Measurements from ENCODE around the gene STON1. TPM values are rescaled to one million over a fixed set of nuclear protein-coding genes. Genes with fewer than 3 reads are reported as not detected.
A peak's percentile ranks its signal among the peaks of the same experiment; 100 is the strongest.

Gene STON1
- 10 to 100 TPM in 1 of 4 donors, 1 to 10 TPM in 3; 3.6 to 11.2 (median 6.7) TPM for total RNA-seq

- Histone ChIP-seq H3K27me3 (no peaks in the 10 kb centered on the region), H3K36me3 (no peaks in the 10 kb centered on the region), H3K4me3 (peak within 1 kb of the TSS; percentile 85), H3K9me3 (no peaks in the 10 kb centered on the region), H3K27ac (peak within 1 kb of the TSS; percentile 79), H3K4me1 (peaks cover 21% of the 10 kb centered on the region)
- TF ChIP-seq CTCF (IDR thresholded peaks at IDR 0.05) (no peak), POLR2A (IDR thresholded peaks at IDR 0.05) (no peak), POLR2AphosphoS5 (IDR thresholded peaks at IDR 0.05) (no peak), EP300 (IDR thresholded peaks at IDR 0.05) (no peak)
- peak in 1 of 2 donors; percentile 74 for DNase-seq (ENCODE audit: low spot score in 2 of 2)
- WGBS: 1% methylated on average over 38 of the region's 62 CpGs
These were observed at the start of gene STON1 for GRCh38 chr2:48530033-48530811. TSS of gene STON1 (plus strand) at chr2:48530154. CDS start at chr2:48580634, 50,480 bp downstream.

GRCh38 chr2:48480526-48480925 lies 49.4 kb upstream of the STON1 start:
- WGBS: 77% methylated on average over 3 of the region's 3 CpGs
- DNase-seq (ENCODE audit: low spot score in 2 of 2): no peak
- Histone ChIP-seq H3K27me3 (no peaks in the 10 kb centered on the region), H3K4me1 (peaks cover 4% of the 10 kb centered on the region), H3K4me3 (no peak overlapping the region), H3K9me3 (no peaks in the 10 kb centered on the region), H3K27ac (no peak overlapping the region), H3K36me3 (peaks cover 63% of the 10 kb centered on the region)
- TF ChIP-seq POLR2AphosphoS5 (IDR thresholded peaks at IDR 0.05) (no peak), EP300 (IDR thresholded peaks at IDR 0.05) (no peak), POLR2A (IDR thresholded peaks at IDR 0.05) (no peak), CTCF (IDR thresholded peaks at IDR 0.05) (no peak)

- H3K27ac ChIP-seq: no peak overlapping the region
- H3K9me3 ChIP-seq: no peaks in the 10 kb centered on the region
- no peak for DNase-seq (ENCODE audit: low spot score in 2 of 2)
- peaks cover 65% of the 10 kb centered on the region for H3K36me3 ChIP-seq
- TF ChIP-seq POLR2AphosphoS5 (IDR thresholded peaks at IDR 0.05) (no peak), CTCF (IDR thresholded peaks at IDR 0.05) (no peak), POLR2A (IDR thresholded peaks at IDR 0.05) (no peak), EP300 (IDR thresholded peaks at IDR 0.05) (no peak)
- 54% methylated on average over 1 of the region's 1 CpG for WGBS
- no peaks in the 10 kb centered on the region for H3K27me3 ChIP-seq
- H3K4me3 ChIP-seq: no peak overlapping the region
- H3K4me1 ChIP-seq: peaks cover 4% of the 10 kb centered on the region
These were observed 47.6 kb upstream of the STON1 start for GRCh38 chr2:48482313-48482712.

- Histone ChIP-seq H3K27me3 (no peaks in the 10 kb centered on the region), H3K4me3 (no peak overlapping the region), H3K27ac (no peak overlapping the region), H3K9me3 (no peaks in the 10 kb centered on the region), H3K36me3 (peaks cover 60% of the 10 kb centered on the region), H3K4me1 (peaks cover 4% of the 10 kb centered on the region)
- WGBS: 60% methylated on average over 5 of the region's 5 CpGs
- no peak for DNase-seq (ENCODE audit: low spot score in 2 of 2)
- TF ChIP-seq POLR2A (IDR thresholded peaks at IDR 0.05) (no peak), POLR2AphosphoS5 (IDR thresholded peaks at IDR 0.05) (no peak), CTCF (IDR thresholded peaks at IDR 0.05) (no peak), EP300 (IDR thresholded peaks at IDR 0.05) (no peak)
These were observed 47.2 kb upstream of the STON1 start for GRCh38 chr2:48482769-48483168.

GRCh38 chr2:48483506-48483905 lies 46.4 kb upstream of the STON1 start:
- Histone ChIP-seq H3K9me3 (no peaks in the 10 kb centered on the region), H3K4me1 (peaks cover 4% of the 10 kb centered on the region), H3K27ac (no peak overlapping the region), H3K27me3 (no peaks in the 10 kb centered on the region), H3K36me3 (peaks cover 60% of the 10 kb centered on the region), H3K4me3 (no peak overlapping the region)
- no peak for TF ChIP-seq POLR2A (IDR thresholded peaks at IDR 0.05)
- no peak for TF ChIP-seq POLR2AphosphoS5 (IDR thresholded peaks at IDR 0.05)
- TF ChIP-seq CTCF (IDR thresholded peaks at IDR 0.05): no peak
- peak; percentile 81 for TF ChIP-seq EP300 (IDR thresholded peaks at IDR 0.05)
- 75% methylated on average over 4 of the region's 4 CpGs for WGBS
- DNase-seq (ENCODE audit: low spot score in 2 of 2): no peak

Data from suprapubic skin (tissue), 4 donors.